Panc1 (cell line): ENCODE results near the gene ACCSL. TPM values are rescaled to one million over a fixed set of nuclear protein-coding genes. Genes with fewer than 3 reads are reported as not detected.

ENCODE experiments used
- ATAC-seq: fragments of 200-7000 bp; cut with Tn5 transposase; 2 replicates; pipeline ENCODE4 v1.9.1; 2020; ENCODE audit warnings: mild to moderate bottlenecking, moderate library complexity
- Bru-seq: library from RNA; stranded (reverse); fragments of 400-500 nt; gene quantifications from one replicate; lab custom pipeline; 2021; lab: Mats Ljungman, UMichigan
- BruChase-seq, 2 experiments: library from RNA; stranded (reverse); fragments of 400-500 nt; gene quantifications; one replicate each; lab custom pipeline; 2021; lab: Mats Ljungman, UMichigan
- BruUV-seq: library from RNA; stranded (reverse); fragments of 400-500 nt; replicated peaks from 2 replicates; lab custom pipeline; 2021; lab: Mats Ljungman, UMichigan
- CTCF ChIA-PET: fragments of 300-600 bp; sonication (Branson Sonifier 250); formaldehyde crosslinking; loops from one replicate; lab custom pipeline; 2022; ENCODE audit warnings: antibody characterized with exemption; lab: Charles Lee
- POLR2A ChIA-PET: fragments of 300-600 bp; sonication (Branson Sonifier 250); formaldehyde crosslinking; loops from one replicate; lab custom pipeline; 2022; ENCODE audit warnings: antibody characterized with exemption; lab: Charles Lee
- DNase-seq: peaks from one replicate; pipeline ENCODE4 v3.0.0-alpha.2; 2010; ENCODE audit warnings: low read depth, low spot score
- H3K27ac ChIP-seq: 2 replicates; pipeline ENCODE4 v1.5.1; 2011; ENCODE audit warnings: mild to moderate bottlenecking, low read length, inconsistent platforms
- H3K27me3 ChIP-seq: fragments of 200-500 bp; sonication (Bioruptor generic); 2 replicates; pipeline ENCODE4 v1.6.0; 2014; ENCODE audit warnings: low read length, inconsistent platforms; ENCODE audit not compliant: control insufficient read depth, insufficient read depth
- H3K36me3 ChIP-seq: fragments of 200-500 bp; sonication (Bioruptor generic); 2 replicates; pipeline ENCODE4 v1.5.1; 2014; ENCODE audit warnings: inconsistent platforms, mild to moderate bottlenecking, low read length, moderate library complexity; ENCODE audit not compliant: control insufficient read depth, insufficient read depth
- H3K4me1 ChIP-seq: 2 replicates; pipeline ENCODE4 v1.5.1; 2011; ENCODE audit warnings: inconsistent platforms, mild to moderate bottlenecking, low read length, moderate library complexity; ENCODE audit not compliant: control insufficient read depth, insufficient read depth
- H3K4me3 ChIP-seq, 2 experiments: 2 replicates each; pipeline ENCODE4 v1.5.1; 2011 to 2012; ENCODE audit warnings: low read depth in 2 of 2, low read length in 2 of 2, mild to moderate bottlenecking in 2 of 2, inconsistent platforms in 1 of 2, moderate library complexity in 1 of 2
- H3K9me3 ChIP-seq: fragments of 200-500 bp; sonication (Bioruptor generic); 2 replicates; pipeline ENCODE4 v1.5.1; 2014; ENCODE audit warnings: low read depth, mild to moderate bottlenecking, inconsistent platforms, low read length, moderate library complexity; ENCODE audit not compliant: control insufficient read depth, insufficient read depth
- CTCF ChIP-seq: fragments of 450-650 bp; IDR thresholded peaks from 2 replicates; pipeline ENCODE4 v1.5.1; 2017; ENCODE audit warnings: mild to moderate bottlenecking
- POLR2AphosphoS5 ChIP-seq: IDR thresholded peaks from 2 replicates; pipeline ENCODE4 v1.6.1; 2012; ENCODE audit warnings: mild to moderate bottlenecking, low read depth, low read length, moderate library complexity
- REST ChIP-seq, 2 experiments: IDR thresholded peaks; 2 replicates each; pipeline ENCODE4 v1.6.1; 2011 to 2012; ENCODE audit warnings: low read depth in 2 of 2, control low read depth in 1 of 2, low read length in 1 of 2, mild to moderate bottlenecking in 1 of 2, moderate library complexity in 1 of 2; ENCODE audit not compliant: insufficient read depth in 1 of 2
- SIN3A ChIP-seq: IDR thresholded peaks from 2 replicates; pipeline ENCODE4 v1.6.1; 2012; ENCODE audit warnings: low read depth, mild to moderate bottlenecking, low read length, moderate library complexity, borderline replicate concordance; ENCODE audit not compliant: insufficient read depth
- TCF7L2 ChIP-seq: IDR thresholded peaks from 2 replicates; pipeline ENCODE4 v1.6.1; 2011; ENCODE audit warnings: mild to moderate bottlenecking, low read depth, low read length, inconsistent platforms
- in situ Hi-C: cut with HindIII; loops from 2 replicates; pipeline ENCODE4 v1.10.0; 2016; ENCODE audit warnings: low sequenced_read_pairs, low pct_unique_long_range_greater_than_20kb
- intact Hi-C: fragments of 100-400 bp; cut with micrococcal nuclease; formaldehyde crosslinking; loops from one replicate; pipeline ENCODE4 v1.10.0; 2022; ENCODE audit not compliant: unreplicated experiment
- long read RNA-seq: library from polyadenylated mRNA; unstranded; transcript quantifications from one replicate; pipeline ENCODE4 v2.0.0, GENCODE V29; 2021; ENCODE audit not compliant: unreplicated experiment
- polyA plus RNA-seq: library from polyadenylated mRNA; unstranded; fragments of >200 nt; gene quantifications from one replicate; pipeline ENCODE4 v1.2.1, GENCODE V29; 2012; ENCODE audit warnings: missing spikeins; ENCODE audit not compliant: insufficient read length
- total RNA-seq: library from RNA; stranded (reverse); gene quantifications from one replicate; pipeline ENCODE4 v1.2.1, GENCODE V29; 2021; ENCODE audit not compliant: unreplicated experiment

ACCSL gene
- not detected for total RNA-seq
- not detected for polyA plus RNA-seq
- not detected for Bru-seq, nascent RNA
- not detected for BruChase-seq, experiment 1, labeled RNA remaining after a 2-hour chase
- BruChase-seq, experiment 2, labeled RNA remaining after a 6-hour chase: percentile 11 among the genes with signal in this experiment
- long read RNA-seq: 0 reads

- intact Hi-C loops: no loop called here
- CTCF ChIA-PET: no interaction called here
- in situ Hi-C loops: no loop called here
Observed at GRCh38 chr11:44047931-44048431, at the start of gene ACCSL. Gene ACCSL (plus strand): TSS chr11:44047981. CDS start chr11:44048037, 56 bp downstream.

GRCh38 chr11:43998308-43998707 is 49.5 kb upstream of the ACCSL start:
- TF ChIP-seq REST (IDR thresholded peaks at IDR 0.05; ENCODE audit: insufficient read depth in 1 of 2, low read depth in 2 of 2, low read length in 1 of 2): no peak
- no peak for TF ChIP-seq POLR2AphosphoS5
- no peak overlapping the region for H3K27ac ChIP-seq
- no peak overlapping the region for H3K4me3 ChIP-seq
- ChIA-PET POLR2A (no interaction called here), CTCF (no interaction called here)
- DNase-seq (no peak), ATAC-seq (no peak)
- no peaks in the 10 kb centered on the region for H3K9me3 ChIP-seq
- no peaks in the 10 kb centered on the region for H3K27me3 ChIP-seq
- no TSS peak for BruUV-seq
- in situ Hi-C loops: no loop called here
- intact Hi-C loops: no loop called here
- H3K4me1 ChIP-seq: no peaks in the 10 kb centered on the region
- no peaks in the 10 kb centered on the region for H3K36me3 ChIP-seq

More at GRCh38 chr11:44047931-44048431, at the start of gene ACCSL:
- ATAC-seq (no peak), DNase-seq (no peak)
- H3K9me3 ChIP-seq: no peaks in the 10 kb centered on the region
- TF ChIP-seq REST (IDR thresholded peaks at IDR 0.05; ENCODE audit: insufficient read depth in 1 of 2, low read depth in 2 of 2, low read length in 1 of 2): no peak
- TF ChIP-seq POLR2AphosphoS5: no peak
- no peak for TF ChIP-seq SIN3A
- TF ChIP-seq TCF7L2: no peak
- no peak for TF ChIP-seq CTCF
- POLR2A ChIA-PET: no interaction called here
- H3K36me3 ChIP-seq: no peaks in the 10 kb centered on the region
- H3K4me1 ChIP-seq: no peaks in the 10 kb centered on the region
- BruUV-seq: no TSS peak
- peaks cover 3% of the 10 kb centered on the region; the same call in 1 of the 2 replicates for H3K27me3 ChIP-seq
- no peak within 1 kb of the TSS for H3K27ac ChIP-seq
- no peak within 1 kb of the TSS for H3K4me3 ChIP-seq
